ENCODE data around the gene PKDCC. TPM values are rescaled to one million over a fixed set of nuclear protein-coding genes. Genes with fewer than 3 reads are reported as not detected.
"Not testable (repeated sequence)": the region's sequence is repeated elsewhere in the genome, so short reads cannot be mapped to it uniquely, and the experiment has no call there.

The PKDCC gene
- total and polyA plus RNA-seq, 3 donors from 2014 or later: 86.0 to 122 (median 121) TPM

- no peak overlapping the region for H3K4me3 ChIP-seq
- H3K27me3 ChIP-seq: no peaks in the 10 kb centered on the region
- DNase-seq: peak; percentile 58
- H3K27ac ChIP-seq: peak overlapping the region in 1 of 2 donors; percentile 76
- H3K36me3 ChIP-seq (ENCODE audit: low read depth, missing control alignments): no peaks in the 10 kb centered on the region
- 49 to 56% methylated on average over 13 to 14 of the region's 14 CpGs for WGBS, 2 donors
- TF ChIP-seq CTCF (IDR thresholded peaks at IDR 0.05) (no peak), POLR2A (IDR thresholded peaks at IDR 0.05) (no peak)
- H3K4me1 ChIP-seq: peaks cover 67% of the 10 kb centered on the region
- intact Hi-C loops (cut with DNase I; ENCODE audit: low total_unique reads): no loop called here
- H3K9me3 ChIP-seq: no peaks in the 10 kb centered on the region
Measured at GRCh38 chr2:42060718-42061619, 13.1 kb downstream of the PKDCC start.

GRCh38 chr2:42061839-42062238 is 14.0 kb downstream of the PKDCC start:
- no peaks in the 10 kb centered on the region for H3K9me3 ChIP-seq
- intact Hi-C loops (cut with DNase I; ENCODE audit: low total_unique reads): no loop called here
- TF ChIP-seq POLR2A (IDR thresholded peaks at IDR 0.05): no peak
- no peak for TF ChIP-seq CTCF (IDR thresholded peaks at IDR 0.05)
- H3K4me3 ChIP-seq: no peak overlapping the region
- 47 to 50% methylated on average over 1 of the region's 1 CpG for WGBS, 2 donors
- H3K27ac ChIP-seq: peak overlapping the region in 1 of 2 donors; percentile 76
- DNase-seq: no peak
- no peaks in the 10 kb centered on the region for H3K36me3 ChIP-seq (ENCODE audit: low read depth, missing control alignments)
- peaks cover 60% of the 10 kb centered on the region for H3K4me1 ChIP-seq
- no peaks in the 10 kb centered on the region for H3K27me3 ChIP-seq

- WGBS, 2 donors: 71 to 74% methylated on average over 5 of the region's 5 CpGs
- TF ChIP-seq POLR2A (IDR thresholded peaks at IDR 0.05) (no peak), CTCF (IDR thresholded peaks at IDR 0.05) (no peak)
- no peaks in the 10 kb centered on the region for H3K36me3 ChIP-seq (ENCODE audit: low read depth, missing control alignments)
- H3K4me1 ChIP-seq: peaks cover 49% of the 10 kb centered on the region
- peak overlapping the region in 1 of 2 donors; percentile 51 for H3K27ac ChIP-seq
- no peaks in the 10 kb centered on the region for H3K27me3 ChIP-seq
- intact Hi-C loops (cut with DNase I; ENCODE audit: low total_unique reads): no loop called here
- DNase-seq: no peak
- no peaks in the 10 kb centered on the region for H3K9me3 ChIP-seq
- H3K4me3 ChIP-seq: no peak overlapping the region
Measured at GRCh38 chr2:42063431-42064171, 15.8 kb downstream of the PKDCC start.

- no peaks in the 10 kb centered on the region for H3K27me3 ChIP-seq
- 33 to 63% methylated on average over 8 of the region's 8 CpGs for WGBS, 2 donors
- no peak for DNase-seq
- peak overlapping the region in 1 of 2 donors; percentile 51 for H3K27ac ChIP-seq
- no peaks in the 10 kb centered on the region for H3K9me3 ChIP-seq
- intact Hi-C loops (cut with DNase I; ENCODE audit: low total_unique reads): no loop called here
- peaks cover 40% of the 10 kb centered on the region for H3K4me1 ChIP-seq
- TF ChIP-seq POLR2A (IDR thresholded peaks at IDR 0.05): no peak
- TF ChIP-seq CTCF (IDR thresholded peaks at IDR 0.05): no peak
- H3K36me3 ChIP-seq (ENCODE audit: low read depth, missing control alignments): no peaks in the 10 kb centered on the region
- no peak overlapping the region for H3K4me3 ChIP-seq
Measured at GRCh38 chr2:42064417-42064942, 16.7 kb downstream of the PKDCC start.

GRCh38 chr2:42065753-42066152 is 17.9 kb downstream of the PKDCC start:
- DNase-seq; H3K9me3 ChIP-seq; intact Hi-C loops (cut with DNase I; ENCODE audit: low total_unique reads); H3K4me3 ChIP-seq; H3K27ac ChIP-seq; H3K27me3 ChIP-seq; H3K36me3 ChIP-seq (ENCODE audit: low read depth, missing control alignments): not testable (repeated sequence)
- WGBS, 2 donors: 96 to 98% methylated on average over 5 of the region's 5 CpGs
- peaks cover 29% of the 10 kb centered on the region for H3K4me1 ChIP-seq

GRCh38 chr2:42067001-42067400 is 19.2 kb downstream of the PKDCC start:
- H3K27me3 ChIP-seq; H3K4me3 ChIP-seq; H3K27ac ChIP-seq; H3K9me3 ChIP-seq; H3K36me3 ChIP-seq (ENCODE audit: low read depth, missing control alignments); intact Hi-C loops (cut with DNase I; ENCODE audit: low total_unique reads); DNase-seq: not testable (repeated sequence)
- 96 to 97% methylated on average over 9 of the region's 9 CpGs for WGBS, 2 donors
- H3K4me1 ChIP-seq: peaks cover 27% of the 10 kb centered on the region

All from testis (tissue), 3 donors.